ENCODE results near the gene CHMP3.

CHMP3 gene

DNA sequence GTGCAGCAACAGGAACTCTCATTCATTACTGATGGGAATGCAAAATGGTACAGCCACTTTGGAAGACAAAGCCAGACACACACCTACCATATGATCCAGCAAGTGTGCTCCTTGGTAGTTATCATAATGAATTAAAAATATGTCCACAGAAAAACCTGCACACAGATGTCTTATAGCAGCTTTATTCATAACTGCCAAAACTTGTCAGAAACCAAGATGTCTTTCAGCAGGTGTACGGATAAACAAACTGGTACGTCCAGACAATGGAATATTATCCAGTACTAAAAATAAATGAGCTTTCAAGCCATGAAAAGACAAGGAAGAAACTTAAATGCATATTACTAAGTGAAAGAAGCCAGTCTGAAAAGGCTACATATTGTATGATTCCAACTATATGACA lies 50.4 kb downstream of the CHMP3 start:
- POLR2A ChIA-PET: no interaction called here
- CTCF ChIA-PET: no interaction called here
- DNase-seq (ENCODE audit: low read depth, low spot score): no peak
- no peak overlapping the region for H3K4me3 ChIP-seq (ENCODE audit: low read depth, low read length)
- TF ChIP-seq, protein P1, sequence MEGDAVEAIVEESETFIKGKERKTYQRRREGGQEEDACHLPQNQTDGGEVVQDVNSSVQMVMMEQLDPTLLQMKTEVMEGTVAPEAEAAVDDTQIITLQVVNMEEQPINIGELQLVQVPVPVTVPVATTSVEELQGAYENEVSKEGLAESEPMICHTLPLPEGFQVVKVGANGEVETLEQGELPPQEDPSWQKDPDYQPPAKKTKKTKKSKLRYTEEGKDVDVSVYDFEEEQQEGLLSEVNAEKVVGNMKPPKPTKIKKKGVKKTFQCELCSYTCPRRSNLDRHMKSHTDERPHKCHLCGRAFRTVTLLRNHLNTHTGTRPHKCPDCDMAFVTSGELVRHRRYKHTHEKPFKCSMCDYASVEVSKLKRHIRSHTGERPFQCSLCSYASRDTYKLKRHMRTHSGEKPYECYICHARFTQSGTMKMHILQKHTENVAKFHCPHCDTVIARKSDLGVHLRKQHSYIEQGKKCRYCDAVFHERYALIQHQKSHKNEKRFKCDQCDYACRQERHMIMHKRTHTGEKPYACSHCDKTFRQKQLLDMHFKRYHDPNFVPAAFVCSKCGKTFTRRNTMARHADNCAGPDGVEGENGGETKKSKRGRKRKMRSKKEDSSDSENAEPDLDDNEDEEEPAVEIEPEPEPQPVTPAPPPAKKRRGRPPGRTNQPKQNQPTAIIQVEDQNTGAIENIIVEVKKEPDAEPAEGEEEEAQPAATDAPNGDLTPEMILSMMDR (IDR thresholded peaks at IDR 0.05; ENCODE audit: insufficient read depth, low read length, missing control alignments): no peak

DNA sequence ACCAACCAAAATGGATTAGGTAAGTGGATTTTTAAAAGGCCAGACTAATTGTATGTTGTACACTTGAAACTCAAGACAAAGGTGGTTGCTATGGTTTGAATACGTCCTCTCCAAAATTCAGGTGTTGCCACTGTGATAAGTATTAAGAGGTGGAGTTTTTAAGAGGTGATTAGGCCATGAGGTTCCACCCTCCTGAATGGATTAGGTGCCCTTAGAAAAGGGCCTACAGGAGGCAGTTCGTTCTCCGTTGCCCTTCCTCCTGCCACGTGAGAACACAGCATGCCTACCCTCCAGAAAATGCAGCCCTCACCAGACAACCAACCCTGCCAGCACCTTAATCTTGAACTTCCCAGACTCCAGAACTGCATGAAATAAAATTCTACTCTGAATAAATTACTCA lies 51.2 kb downstream of the CHMP3 start:
- no peak for DNase-seq (ENCODE audit: low read depth, low spot score)
- ChIA-PET POLR2A (no interaction called here), CTCF (no interaction called here)
- TF ChIP-seq, protein P1 (IDR thresholded peaks at IDR 0.05; ENCODE audit: insufficient read depth, low read length, missing control alignments): no peak
- H3K4me3 ChIP-seq (ENCODE audit: low read depth, low read length): no peak overlapping the region

DNA sequence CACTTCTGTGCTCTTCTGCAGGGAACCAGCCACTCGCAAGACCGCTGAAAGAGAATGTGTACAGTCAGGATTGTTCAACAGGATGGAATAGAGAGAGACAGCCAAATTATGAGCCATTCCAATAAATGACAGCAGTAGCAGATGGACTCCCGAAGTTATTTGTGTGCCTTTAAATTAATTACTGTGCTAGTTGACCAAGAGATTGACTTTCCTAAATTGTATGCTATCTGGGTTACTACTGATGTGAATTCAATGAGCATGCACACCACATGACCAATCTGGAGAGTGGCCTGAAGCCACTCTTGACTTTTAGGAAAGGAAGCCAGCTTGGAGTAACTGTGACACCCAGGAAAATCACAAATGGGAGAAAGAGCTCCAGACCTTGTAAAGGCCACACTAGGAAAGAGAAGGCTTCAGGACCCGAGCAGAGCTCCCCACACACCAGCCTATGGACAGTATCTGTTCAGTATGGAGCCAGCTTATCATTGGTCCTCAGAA lies 52.8 kb downstream of the CHMP3 start:
- no peak for DNase-seq (ENCODE audit: low read depth, low spot score)
- H3K4me3 ChIP-seq (ENCODE audit: low read depth, low read length): no peak overlapping the region
- ChIA-PET POLR2A (interaction anchor here (0.6 kb wide), 1 partner anchor 10 kb away, joined by 3 read pairs; no protein-coding TSS in a partner anchor), CTCF (no interaction called here)
- TF ChIP-seq, protein P1 (IDR thresholded peaks at IDR 0.05; ENCODE audit: insufficient read depth, low read length, missing control alignments): no peak

DNA sequence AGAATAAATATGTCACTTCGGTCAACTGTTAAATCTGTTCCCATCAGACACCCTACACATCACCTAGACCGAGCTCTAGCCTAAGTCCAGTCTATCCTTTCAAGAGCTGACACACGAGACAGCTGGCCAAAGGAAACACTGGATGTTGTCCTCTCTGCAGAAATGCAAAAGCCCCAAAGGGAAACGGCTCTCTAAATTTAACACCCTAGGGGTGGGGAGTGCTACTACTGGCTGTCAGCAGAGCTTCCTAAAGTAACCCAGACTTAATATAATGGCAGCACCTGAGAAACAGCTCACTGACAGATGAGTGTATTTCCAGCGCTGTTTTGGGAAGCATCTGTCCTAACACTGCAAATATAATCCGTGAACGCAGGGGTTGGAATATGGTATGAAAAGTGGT lies 55.6 kb downstream of the CHMP3 start:
- no peak for DNase-seq (ENCODE audit: low read depth, low spot score)
- ChIA-PET CTCF (no interaction called here), POLR2A (no interaction called here)
- no peak overlapping the region for H3K4me3 ChIP-seq (ENCODE audit: low read depth, low read length)
- TF ChIP-seq, protein P1 (IDR thresholded peaks at IDR 0.05; ENCODE audit: insufficient read depth, low read length, missing control alignments): no peak

DNA sequence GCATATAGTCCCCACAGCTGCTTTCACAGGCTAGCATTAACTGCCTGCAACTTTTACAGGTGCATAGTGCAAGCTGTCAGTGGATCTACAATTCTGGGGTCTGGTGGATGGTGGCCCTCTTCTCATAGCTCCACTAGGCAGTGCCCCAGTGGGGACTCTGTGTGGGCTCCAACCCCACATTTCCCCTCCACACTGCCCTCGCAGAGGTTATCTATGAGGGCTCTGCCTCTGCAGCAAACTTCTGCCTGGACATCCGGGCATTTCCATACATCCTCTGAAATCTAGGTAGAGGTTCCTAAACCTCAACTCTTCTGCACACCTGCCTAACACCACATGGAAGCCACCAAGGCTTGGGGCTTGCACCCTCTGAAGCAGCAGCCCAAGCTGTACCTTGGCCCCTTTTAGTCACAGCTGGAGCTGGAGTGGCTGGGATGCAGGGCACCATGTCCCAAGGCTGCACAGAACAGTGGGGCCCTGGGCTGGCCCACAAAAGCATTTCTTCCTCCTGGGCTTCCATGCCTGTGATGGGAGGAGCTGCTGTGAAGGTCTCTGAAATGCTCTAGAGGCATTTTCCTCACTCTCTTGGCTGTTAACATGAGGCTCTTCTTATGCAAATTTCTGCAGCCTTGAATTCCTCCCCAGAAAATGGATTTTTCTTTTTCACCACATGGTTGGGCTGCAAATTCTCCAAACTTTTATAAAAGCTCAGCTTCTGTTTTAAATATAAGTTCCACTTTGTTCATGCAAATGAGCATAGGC lies 62.7 kb downstream of the CHMP3 start:
- ChIA-PET POLR2A (interaction anchor here (0.6 to 0.7 kb wide), 2 partner anchors 10 to 34 kb away, joined by 3 read pairs; no protein-coding TSS in a partner anchor), CTCF (no interaction called here)
- DNase-seq (ENCODE audit: low read depth, low spot score): no peak
- no peak overlapping the region for H3K4me3 ChIP-seq (ENCODE audit: low read depth, low read length)
- TF ChIP-seq, protein P1 (IDR thresholded peaks at IDR 0.05; ENCODE audit: insufficient read depth, low read length, missing control alignments): no peak

DNA sequence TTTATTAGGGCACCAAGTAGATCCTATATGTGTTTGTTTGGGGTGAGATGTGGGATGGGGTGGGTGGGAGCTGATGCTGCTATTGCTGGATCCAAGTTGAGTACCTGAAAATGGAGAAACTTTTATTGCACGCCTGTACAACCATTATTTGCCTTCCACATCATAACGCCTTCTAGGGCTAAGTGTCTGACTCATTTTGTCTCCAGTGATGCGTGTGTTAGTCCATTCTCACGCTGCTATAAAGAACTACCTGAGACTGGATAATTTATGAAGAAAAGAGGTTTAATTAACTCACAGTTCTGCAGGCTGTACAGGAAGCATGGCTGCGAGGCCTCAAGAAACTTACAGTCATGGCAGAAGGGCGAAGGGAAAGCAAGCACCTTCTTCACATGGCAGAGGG lies 63.9 kb downstream of the CHMP3 start:
- no peak overlapping the region for H3K4me3 ChIP-seq (ENCODE audit: low read depth, low read length)
- ChIA-PET POLR2A (no interaction called here), CTCF (interaction anchor here (0.8 kb wide), 1 partner anchor 19 kb away, joined by 3 read pairs; no protein-coding TSS in a partner anchor)
- no peak for DNase-seq (ENCODE audit: low read depth, low spot score)
- TF ChIP-seq, protein P1 (IDR thresholded peaks at IDR 0.05; ENCODE audit: insufficient read depth, low read length, missing control alignments): no peak

All from AG04449 (cell line).